ENCODE measurements around the gene MC1R.
A peak's percentile ranks its signal among the peaks of the same experiment; 100 is the strongest.
"Not testable (repeated sequence)": the region's sequence is repeated elsewhere in the genome, so short reads cannot be mapped to it uniquely, and the experiment has no call there.

The MC1R gene

GRCh38 chr16:89913408-89914387 is 5.0 kb upstream of the MC1R start:
- no peak for DNase-seq

- not testable (repeated sequence) for DNase-seq
Measured at GRCh38 chr16:89914642-89915285, 3.9 kb upstream of the MC1R start.

GRCh38 chr16:89915303-89916232 is 3.1 kb upstream of the MC1R start:
- peak in 10 of 58 donors; percentile 5 to 30 (median 18) for DNase-seq

GRCh38 chr16:89917773-89918452 is 749 bp upstream of the MC1R start:
- peak in 42 of 58 donors; percentile 9 to 71 (median 36) for DNase-seq

GRCh38 chr16:89919535-89920406 is 1.1 kb downstream of the MC1R start:
- DNase-seq, result no peak

- no peak for DNase-seq
Measured at GRCh38 chr16:89920723-89921122, 2.1 kb downstream of the MC1R start.

- DNase-seq, result no peak
Measured at GRCh38 chr16:89921131-89921701, 2.6 kb downstream of the MC1R start.

- DNase-seq, result peak in 10 of 58 donors; percentile 18 to 64 (median 43)
Measured at GRCh38 chr16:89921702-89922476, 3.2 kb downstream of the MC1R start.

GRCh38 chr16:89922477-89922883 is 3.8 kb downstream of the MC1R start:
- peak in 34 of 58 donors; percentile 12 to 77 (median 46) for DNase-seq

GRCh38 chr16:89922884-89923639 is 4.4 kb downstream of the MC1R start, which contains the start of gene TUBB3:
TUBB3 (plus strand) TSS chr16:89923342; CDS start chr16:89923402, 60 bp downstream.
- DNase-seq, result peak in 54 of 58 donors; percentile 35 to 89 (median 68)

- DNase-seq, result peak in 3 of 58 donors; percentile 29 to 56 (median 31)
Measured at GRCh38 chr16:89923640-89924296, 5.1 kb downstream of the MC1R start.

- DNase-seq, result peak in 41 of 58 donors; percentile 8 to 70 (median 45)
Measured at GRCh38 chr16:89924297-89924924, 5.7 kb downstream of the MC1R start.

GRCh38 chr16:89924925-89925307 is 6.3 kb downstream of the MC1R start:
- DNase-seq, result no peak

- DNase-seq, result no peak
Measured at GRCh38 chr16:89925596-89926079, 7.0 kb downstream of the MC1R start.

- no peak for DNase-seq
Measured at GRCh38 chr16:89931305-89931896, 12.7 kb downstream of the MC1R start.

GRCh38 chr16:89931964-89932363 is 13.3 kb downstream of the MC1R start:
- DNase-seq, result no peak

Measured in anterior cingulate cortex (tissue), 58 donors.